ENCODE data around the gene HINFP. TPM values are rescaled to one million over a fixed set of nuclear protein-coding genes. Genes with fewer than 3 reads are reported as not detected.

The HINFP gene
- total and polyA plus RNA-seq, 9 of the 15 experiments (the other 6 are each of a cell fraction or from before 2014, with no cell fraction given) = 13.8 to 34.1 (median 22.5) TPM

GRCh38 chr11:119121008-119121810, at the start of gene HINFP (continued):
- TF ChIP-seq, protein P1, sequence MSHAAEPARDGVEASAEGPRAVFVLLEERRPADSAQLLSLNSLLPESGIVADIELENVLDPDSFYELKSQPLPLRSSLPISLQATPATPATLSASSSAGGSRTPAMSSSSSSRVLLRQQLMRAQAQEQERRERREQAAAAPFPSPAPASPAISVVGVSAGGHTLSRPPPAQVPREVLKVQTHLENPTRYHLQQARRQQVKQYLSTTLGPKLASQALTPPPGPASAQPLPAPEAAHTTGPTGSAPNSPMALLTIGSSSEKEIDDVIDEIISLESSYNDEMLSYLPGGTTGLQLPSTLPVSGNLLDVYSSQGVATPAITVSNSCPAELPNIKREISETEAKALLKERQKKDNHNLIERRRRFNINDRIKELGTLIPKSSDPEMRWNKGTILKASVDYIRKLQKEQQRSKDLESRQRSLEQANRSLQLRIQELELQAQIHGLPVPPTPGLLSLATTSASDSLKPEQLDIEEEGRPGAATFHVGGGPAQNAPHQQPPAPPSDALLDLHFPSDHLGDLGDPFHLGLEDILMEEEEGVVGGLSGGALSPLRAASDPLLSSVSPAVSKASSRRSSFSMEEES (CRISPR knock-in tag; IDR thresholded peaks at IDR 0.05) = peak; percentile 99
- TF ChIP-seq ZBTB5 (IDR thresholded peaks at IDR 0.05) = no peak
- TF ChIP-seq NELFE (IDR thresholded peaks at IDR 0.05; ENCODE audit: insufficient read depth, insufficient read length) = no peak
- TF ChIP-seq GATA2 (CRISPR knock-in tag; IDR thresholded peaks at IDR 0.05) = no peak
- no peak for TF ChIP-seq ZNF408 (CRISPR knock-in tag; IDR thresholded peaks at IDR 0.05; ENCODE audit: low read depth)
- no peak for TF ChIP-seq LARP7 (IDR thresholded peaks at IDR 0.05)
- TF ChIP-seq ZNF224 (CRISPR knock-in tag; IDR thresholded peaks at IDR 0.05) = peak; percentile 88
- peak; percentile 98 for TF ChIP-seq L3MBTL2 (IDR thresholded peaks at IDR 0.05)
- no peak for TF ChIP-seq ERF (CRISPR knock-in tag; IDR thresholded peaks at IDR 0.05)
- TF ChIP-seq TEAD1 (CRISPR knock-in tag; IDR thresholded peaks at IDR 0.05) = peak in 1 of 2 experiments; percentile 46; a peak in 1 of 4 replicates
- TF ChIP-seq ZNF444 (CRISPR knock-in tag; IDR thresholded peaks at IDR 0.05) = no peak
- TF ChIP-seq, protein P2, sequence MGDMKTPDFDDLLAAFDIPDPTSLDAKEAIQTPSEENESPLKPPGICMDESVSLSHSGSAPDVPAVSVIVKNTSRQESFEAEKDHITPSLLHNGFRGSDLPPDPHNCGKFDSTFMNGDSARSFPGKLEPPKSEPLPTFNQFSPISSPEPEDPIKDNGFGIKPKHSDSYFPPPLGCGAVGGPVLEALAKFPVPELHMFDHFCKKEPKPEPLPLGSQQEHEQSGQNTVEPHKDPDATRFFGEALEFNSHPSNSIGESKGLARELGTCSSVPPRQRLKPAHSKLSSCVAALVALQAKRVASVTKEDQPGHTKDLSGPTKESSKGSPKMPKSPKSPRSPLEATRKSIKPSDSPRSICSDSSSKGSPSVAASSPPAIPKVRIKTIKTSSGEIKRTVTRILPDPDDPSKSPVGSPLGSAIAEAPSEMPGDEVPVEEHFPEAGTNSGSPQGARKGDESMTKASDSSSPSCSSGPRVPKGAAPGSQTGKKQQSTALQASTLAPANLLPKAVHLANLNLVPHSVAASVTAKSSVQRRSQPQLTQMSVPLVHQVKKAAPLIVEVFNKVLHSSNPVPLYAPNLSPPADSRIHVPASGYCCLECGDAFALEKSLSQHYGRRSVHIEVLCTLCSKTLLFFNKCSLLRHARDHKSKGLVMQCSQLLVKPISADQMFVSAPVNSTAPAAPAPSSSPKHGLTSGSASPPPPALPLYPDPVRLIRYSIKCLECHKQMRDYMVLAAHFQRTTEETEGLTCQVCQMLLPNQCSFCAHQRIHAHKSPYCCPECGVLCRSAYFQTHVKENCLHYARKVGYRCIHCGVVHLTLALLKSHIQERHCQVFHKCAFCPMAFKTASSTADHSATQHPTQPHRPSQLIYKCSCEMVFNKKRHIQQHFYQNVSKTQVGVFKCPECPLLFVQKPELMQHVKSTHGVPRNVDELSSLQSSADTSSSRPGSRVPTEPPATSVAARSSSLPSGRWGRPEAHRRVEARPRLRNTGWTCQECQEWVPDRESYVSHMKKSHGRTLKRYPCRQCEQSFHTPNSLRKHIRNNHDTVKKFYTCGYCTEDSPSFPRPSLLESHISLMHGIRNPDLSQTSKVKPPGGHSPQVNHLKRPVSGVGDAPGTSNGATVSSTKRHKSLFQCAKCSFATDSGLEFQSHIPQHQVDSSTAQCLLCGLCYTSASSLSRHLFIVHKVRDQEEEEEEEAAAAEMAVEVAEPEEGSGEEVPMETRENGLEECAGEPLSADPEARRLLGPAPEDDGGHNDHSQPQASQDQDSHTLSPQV (IDR thresholded peaks at IDR 0.05) = peak; percentile 86
- no peak for TF ChIP-seq DDX20 (tag; IDR thresholded peaks at IDR 0.05; ENCODE audit: low read depth)
- no peak for TF ChIP-seq KAT8 (IDR thresholded peaks at IDR 0.05; ENCODE audit: low read depth)
- TF ChIP-seq SMAD1 (IDR thresholded peaks at IDR 0.05; ENCODE audit: low read depth, low read length, partially characterized antibody) = peak; percentile 35
- TF ChIP-seq TBP (optimal IDR thresholded peaks at IDR 0.05; ENCODE audit: low read depth, low read length) = peak; percentile 13
- no peak for TF ChIP-seq CSDE1 (IDR thresholded peaks at IDR 0.05)
- no peak for TF ChIP-seq HSF4 (CRISPR knock-in tag; IDR thresholded peaks at IDR 0.05; ENCODE audit: borderline replicate concordance)
- TF ChIP-seq, protein P3, sequence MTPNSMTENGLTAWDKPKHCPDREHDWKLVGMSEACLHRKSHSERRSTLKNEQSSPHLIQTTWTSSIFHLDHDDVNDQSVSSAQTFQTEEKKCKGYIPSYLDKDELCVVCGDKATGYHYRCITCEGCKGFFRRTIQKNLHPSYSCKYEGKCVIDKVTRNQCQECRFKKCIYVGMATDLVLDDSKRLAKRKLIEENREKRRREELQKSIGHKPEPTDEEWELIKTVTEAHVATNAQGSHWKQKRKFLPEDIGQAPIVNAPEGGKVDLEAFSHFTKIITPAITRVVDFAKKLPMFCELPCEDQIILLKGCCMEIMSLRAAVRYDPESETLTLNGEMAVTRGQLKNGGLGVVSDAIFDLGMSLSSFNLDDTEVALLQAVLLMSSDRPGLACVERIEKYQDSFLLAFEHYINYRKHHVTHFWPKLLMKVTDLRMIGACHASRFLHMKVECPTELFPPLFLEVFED (CRISPR knock-in tag; conservative IDR thresholded peaks at IDR 0.05) = no peak
- TF ChIP-seq ZNF41 (CRISPR knock-in tag; conservative IDR thresholded peaks at IDR 0.05) = no peak
